GM23248 (cell line): ENCODE data around the gene LYPD6B. TPM values are rescaled to one million over a fixed set of nuclear protein-coding genes. Genes with fewer than 3 reads are reported as not detected.
A peak's percentile ranks its signal among the peaks of the same experiment; 100 is the strongest.

Source experiments
- DNase-seq: peaks from one replicate; pipeline ENCODE4 v3.0.0-alpha.2; 2015
- H2AFZ ChIP-seq: fragments of 200-600 bp; sonication (generic); 2 replicates; pipeline ENCODE4 v1.6.1; 2016; ENCODE audit warnings: antibody characterized with exemption
- H3F3A ChIP-seq: fragments of 200-600 bp; sonication (generic); 2 replicates; pipeline ENCODE4 v1.6.1; 2016; ENCODE audit warnings: mild to moderate bottlenecking, antibody characterized with exemption, mixed run types; ENCODE audit not compliant: insufficient read depth
- H3K27ac ChIP-seq: fragments of 200-600 bp; sonication (generic); 2 replicates; pipeline ENCODE4 v1.5.1; 2016; ENCODE audit warnings: mild to moderate bottlenecking
- H3K27me3 ChIP-seq: fragments of 200-600 bp; sonication (generic); replicated peaks from 2 replicates; pipeline ENCODE4 v1.6.1; 2016; ENCODE audit warnings: mild to moderate bottlenecking; ENCODE audit not compliant: insufficient read depth
- H3K36me3 ChIP-seq: fragments of 200-600 bp; sonication (generic); 2 replicates; pipeline ENCODE4 v1.6.1; 2016; ENCODE audit warnings: low read depth, mild to moderate bottlenecking
- H3K4me1 ChIP-seq: fragments of 200-600 bp; sonication (generic); 2 replicates; pipeline ENCODE4 v1.6.1; 2016; ENCODE audit warnings: mild to moderate bottlenecking; ENCODE audit not compliant: insufficient read depth
- H3K4me2 ChIP-seq: fragments of 200-600 bp; sonication (generic); one replicate; pipeline ENCODE4 v1.6.1; 2016; ENCODE audit warnings: mild to moderate bottlenecking; ENCODE audit not compliant: unreplicated experiment
- H3K4me3 ChIP-seq: fragments of 200-600 bp; sonication (generic); 2 replicates; pipeline ENCODE4 v1.5.1; 2016; ENCODE audit warnings: mild to moderate bottlenecking
- H3K79me2 ChIP-seq: fragments of 200-600 bp; sonication (generic); 2 replicates; pipeline ENCODE4 v1.6.1; 2016; ENCODE audit warnings: mild to moderate bottlenecking; ENCODE audit not compliant: insufficient read depth
- H3K9ac ChIP-seq: fragments of 200-600 bp; sonication (generic); 2 replicates; pipeline ENCODE4 v1.6.1; 2016; ENCODE audit warnings: mild to moderate bottlenecking
- H3K9me2 ChIP-seq: fragments of 200-600 bp; sonication (generic); 2 replicates; pipeline ENCODE4 v1.6.1; 2016; ENCODE audit warnings: mixed run types, mild to moderate bottlenecking, moderate library complexity; ENCODE audit not compliant: insufficient read depth
- H3K9me3 ChIP-seq: fragments of 200-600 bp; sonication (generic); one replicate; pipeline ENCODE4 v1.6.1; 2017; ENCODE audit warnings: low read depth
- H4K20me1 ChIP-seq: fragments of 200-600 bp; sonication (generic); 2 replicates; pipeline ENCODE4 v1.6.0; 2016; ENCODE audit not compliant: insufficient read depth
- EZH2 ChIP-seq: fragments of 200-600 bp; sonication (generic); IDR thresholded peaks from 2 replicates; pipeline ENCODE4 v1.6.1; 2018; ENCODE audit warnings: antibody characterized with exemption, mild to moderate bottlenecking; ENCODE audit not compliant: insufficient read depth, poor library complexity, severe bottlenecking
- EZH2phosphoT487 ChIP-seq: fragments of 200-600 bp; sonication (generic); IDR thresholded peaks from 2 replicates; pipeline ENCODE4 v1.6.1; 2018; ENCODE audit warnings: antibody characterized with exemption, moderate library complexity, mild to moderate bottlenecking, low read depth; ENCODE audit not compliant: insufficient read depth
- WGBS, 2 experiments: methylation state at CpG; one replicate each; pipeline ENCODE4 v1.1.6; 2015 to 2017; ENCODE audit warnings: low lambda C conversion rate in 2 of 2, low coverage in 1 of 2; ENCODE audit errors: missing lambda C conversion rate in 2 of 2; 5-methylcytosine and 5-hydroxymethylcytosine counted together
- in situ Hi-C: fragments of 300-500 bp; cut with MboI; formaldehyde crosslinking; loops from 2 replicates; pipeline ENCODE4 v1.15.0; 2020
- polyA plus RNA-seq: library from polyadenylated mRNA; unstranded; fragments of >200 nt; fragmentation: Nextera tagmentation; extraction: Ambion mirVana; gene quantifications from 2 replicates; pipeline ENCODE4 v1.2.1, GENCODE V29; 2016
- total RNA-seq: library from RNA; depleted of rRNA; stranded (reverse); fragments of >200 nt; shearing (Covaris generic); gene quantifications from 2 replicates; pipeline ENCODE4 v1.2.3, GENCODE V29; 2014

LYPD6B gene
- total and polyA plus RNA-seq, 2 experiments from 2014 or later: 3.9 to 11.4 TPM

DNA sequence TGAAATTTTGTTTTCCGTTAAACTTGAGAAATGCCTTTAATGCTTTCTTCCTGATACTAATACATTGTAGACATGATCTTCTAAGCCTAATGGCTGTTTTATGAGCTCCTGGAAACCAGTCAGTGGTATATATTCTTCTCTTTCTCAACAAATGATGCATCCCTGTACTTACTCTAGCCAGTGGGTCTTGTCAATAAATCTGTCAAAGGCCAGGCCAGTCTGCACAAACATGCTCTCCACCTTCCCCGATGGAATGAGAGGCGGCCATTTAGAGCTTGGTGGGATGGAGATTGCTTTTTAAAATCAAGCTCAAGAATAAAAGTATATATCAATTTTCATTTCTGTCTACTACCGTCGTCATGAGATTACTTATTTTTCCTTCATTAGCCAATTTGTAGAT is 140.1 kb downstream of the LYPD6B start:
- Histone ChIP-seq H3K9me2 (no peaks in the 10 kb centered on the region), H3K4me3 (no peak overlapping the region), H3K27ac (no peak overlapping the region), H3K79me2 (no peaks in the 10 kb centered on the region), H3K4me2 (no peak overlapping the region), H3K36me3 (no peaks in the 10 kb centered on the region), H3K4me1 (peaks cover 12% of the 10 kb centered on the region), H3K27me3 (no peaks in the 10 kb centered on the region), H3K9me3 (no peaks in the 10 kb centered on the region), H2AFZ (no peak overlapping the region), H3F3A (no peaks in the 10 kb centered on the region), H3K9ac (no peak overlapping the region), H4K20me1 (no peaks in the 10 kb centered on the region)
- DNase-seq: no peak
- 96 to 98% methylated on average over 5 of the region's 5 CpGs for WGBS, 2 experiments
- in situ Hi-C loops: no loop called here
- TF ChIP-seq EZH2phosphoT487 (no peak), EZH2 (no peak)

DNA sequence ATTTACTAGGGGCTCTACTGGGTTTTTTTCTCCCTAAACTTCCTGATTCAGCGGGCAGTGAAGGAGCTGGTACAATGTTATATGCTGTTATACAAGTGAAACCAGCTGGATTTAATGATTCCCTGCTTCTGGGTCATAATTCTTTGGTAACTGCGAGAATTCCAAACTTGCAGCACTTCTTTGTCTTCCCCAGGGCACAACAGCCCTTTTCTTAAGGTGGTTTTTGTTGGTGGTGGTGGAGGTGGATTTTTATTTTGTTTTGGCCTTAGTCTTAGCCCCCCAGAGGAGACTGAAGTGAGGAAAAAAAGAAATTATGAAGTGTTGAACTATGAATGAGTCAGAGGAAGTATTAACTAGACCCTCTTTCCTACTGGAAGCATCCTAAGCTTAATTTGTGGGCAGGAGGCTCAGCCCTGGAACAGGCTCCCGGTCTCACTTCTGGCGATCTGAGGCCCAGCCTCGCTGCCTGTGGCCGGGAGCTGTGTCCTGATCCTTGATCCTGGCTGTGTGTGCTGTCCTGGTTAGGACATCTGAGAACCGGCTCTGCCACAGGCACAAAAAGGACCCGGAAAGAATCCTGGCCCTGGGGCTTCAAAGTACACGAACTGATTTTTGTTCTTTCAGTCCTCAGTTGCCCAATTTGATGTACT is 141.9 kb downstream of the LYPD6B start:
- DNase-seq: peak; percentile 45
- peak overlapping the region; percentile 71 for H2AFZ ChIP-seq
- peak overlapping the region; percentile 21; the same call in 1 of the 2 replicates for H3K27ac ChIP-seq
- peak overlapping the region; percentile 75 for H3K4me2 ChIP-seq
- H3K27me3 ChIP-seq: no peaks in the 10 kb centered on the region
- H3K79me2 ChIP-seq: no peaks in the 10 kb centered on the region
- no peaks in the 10 kb centered on the region for H3K36me3 ChIP-seq
- TF ChIP-seq EZH2 (no peak), EZH2phosphoT487 (no peak)
- no peaks in the 10 kb centered on the region for H4K20me1 ChIP-seq
- H3K4me3 ChIP-seq: peak overlapping the region; percentile 43
- in situ Hi-C loops: no loop called here
- WGBS, 2 experiments: 10 to 14% methylated on average over 9 of the region's 9 CpGs
- peaks cover 12% of the 10 kb centered on the region for H3K4me1 ChIP-seq
- no peaks in the 10 kb centered on the region for H3K9me2 ChIP-seq
- no peaks in the 10 kb centered on the region for H3K9me3 ChIP-seq
- no peaks in the 10 kb centered on the region for H3F3A ChIP-seq
- peak overlapping the region; percentile 44 for H3K9ac ChIP-seq

DNA sequence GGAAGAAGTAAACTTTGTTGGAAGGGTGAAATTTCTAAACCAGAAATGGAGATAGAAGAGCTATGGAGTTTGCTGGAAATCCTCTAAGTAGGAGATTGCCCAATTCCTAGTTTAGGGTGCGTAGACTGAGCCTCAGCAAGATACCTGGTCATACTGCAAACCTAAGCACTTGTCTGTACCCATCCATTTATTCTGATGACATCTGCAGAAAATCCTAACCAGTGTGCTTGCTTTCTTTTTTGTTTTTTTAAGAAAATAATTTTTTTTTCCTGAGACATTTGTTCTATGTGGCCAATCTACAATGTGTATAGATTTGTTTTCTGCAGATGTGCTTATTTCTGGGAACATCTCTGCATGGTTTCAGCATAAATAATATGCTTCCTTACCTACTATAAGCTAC is 144.7 kb downstream of the LYPD6B start:
- H3K36me3 ChIP-seq: no peaks in the 10 kb centered on the region
- no peak overlapping the region for H3K4me2 ChIP-seq
- no peaks in the 10 kb centered on the region for H3K9me2 ChIP-seq

DNA sequence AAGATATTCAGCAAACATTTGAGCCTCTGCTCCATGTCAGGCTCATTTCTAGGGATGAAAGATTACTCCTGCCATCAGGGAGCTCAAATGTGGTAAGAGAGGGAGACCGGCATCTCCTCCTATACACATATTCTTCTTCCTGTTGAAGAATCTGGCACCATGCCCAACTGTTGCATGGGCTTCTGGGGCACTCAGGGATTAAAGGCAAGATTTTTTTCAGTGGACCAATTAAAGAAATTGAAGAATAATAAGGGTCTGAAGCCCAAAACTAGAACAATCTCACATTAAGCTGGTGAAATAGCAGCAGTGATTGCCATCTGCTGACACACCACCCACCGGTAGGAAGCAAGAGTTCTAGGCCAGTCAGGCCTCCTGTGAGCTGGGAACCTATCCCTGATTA is 146.5 kb downstream of the LYPD6B start:
- Histone ChIP-seq H3K9me3 (no peaks in the 10 kb centered on the region), H4K20me1 (no peaks in the 10 kb centered on the region), H3K4me3 (no peak overlapping the region), H3K79me2 (no peaks in the 10 kb centered on the region), H3F3A (no peaks in the 10 kb centered on the region), H3K27ac (no peak overlapping the region), H2AFZ (no peak overlapping the region), H3K9me2 (no peaks in the 10 kb centered on the region), H3K9ac (no peak overlapping the region), H3K36me3 (no peaks in the 10 kb centered on the region), H3K27me3 (no peaks in the 10 kb centered on the region), H3K4me1 (peaks cover 10% of the 10 kb centered on the region), H3K4me2 (no peak overlapping the region)
- in situ Hi-C loops: no loop called here
- no peak for TF ChIP-seq EZH2
- TF ChIP-seq EZH2phosphoT487: no peak
- no peak for DNase-seq
- 82 to 86% methylated on average over 2 of the region's 2 CpGs for WGBS, 2 experiments

More for the DNA sequence above, 144.7 kb downstream of the LYPD6B start:
- H3K9ac ChIP-seq: no peak overlapping the region
- H3K27me3 ChIP-seq: no peaks in the 10 kb centered on the region
- TF ChIP-seq EZH2phosphoT487 (no peak), EZH2 (no peak)
- WGBS, 2 experiments: 90 to 94% methylated on average over 1 of the region's 1 CpG
- H3K4me3 ChIP-seq: no peak overlapping the region
- H3K79me2 ChIP-seq: no peaks in the 10 kb centered on the region
- H3K9me3 ChIP-seq: no peaks in the 10 kb centered on the region
- in situ Hi-C loops: no loop called here
- no peak for DNase-seq
- H3K27ac ChIP-seq: no peak overlapping the region
- no peaks in the 10 kb centered on the region for H4K20me1 ChIP-seq
- peaks cover 12% of the 10 kb centered on the region for H3K4me1 ChIP-seq
- no peak overlapping the region for H2AFZ ChIP-seq
- no peaks in the 10 kb centered on the region for H3F3A ChIP-seq
